KOPT-K1 (cell line): ENCODE data around the gene AMY2B.
"Not testable (repeated sequence)": the region's sequence is repeated elsewhere in the genome, so short reads cannot be mapped to it uniquely, and the experiment has no call there.

Experiments
- H3K27ac ChIP-seq: fragments of 200-600 bp; sonication (generic); 2 replicates; pipeline ENCODE4 v1.5.1; 2016; ENCODE audit warnings: antibody characterized with exemption, mild to moderate bottlenecking, low read depth, low read length; ENCODE audit not compliant: poor library complexity, severe bottlenecking
- H3K36me3 ChIP-seq: fragments of 200-600 bp; sonication (generic); 2 replicates; pipeline ENCODE4 v1.5.1; 2017; ENCODE audit warnings: antibody characterized with exemption, mild to moderate bottlenecking, low read length, moderate library complexity; ENCODE audit not compliant: insufficient read depth
- H3K9me3 ChIP-seq: fragments of 200-600 bp; sonication (generic); 2 replicates; pipeline ENCODE4 v1.5.1; 2017; ENCODE audit warnings: antibody characterized with exemption, low read length, mild to moderate bottlenecking; ENCODE audit not compliant: insufficient read depth, poor library complexity, severe bottlenecking

The AMY2B gene

GRCh38 chr1:103576065-103576464 lies 4.7 kb downstream of the AMY2B start:
- no peak overlapping the region for H3K27ac ChIP-seq
- no peaks in the 10 kb centered on the region for H3K36me3 ChIP-seq
- no peaks in the 10 kb centered on the region for H3K9me3 ChIP-seq

GRCh38 chr1:103576784-103577183 lies 5.4 kb downstream of the AMY2B start:
- not testable (repeated sequence) for H3K9me3 ChIP-seq, H3K36me3 ChIP-seq, H3K27ac ChIP-seq

GRCh38 chr1:103582464-103582863 lies 11.1 kb downstream of the AMY2B start:
- Histone ChIP-seq H3K9me3 (peaks cover 5% of the 10 kb centered on the region), H3K27ac (no peak overlapping the region), H3K36me3 (no peaks in the 10 kb centered on the region)

GRCh38 chr1:103583887-103584286 lies 12.5 kb downstream of the AMY2B start:
- peaks cover 17% of the 10 kb centered on the region for H3K9me3 ChIP-seq
- H3K36me3 ChIP-seq, result no peaks in the 10 kb centered on the region
- no peak overlapping the region for H3K27ac ChIP-seq

- H3K36me3 ChIP-seq, result no peaks in the 10 kb centered on the region
- peaks cover 24% of the 10 kb centered on the region for H3K9me3 ChIP-seq
- H3K27ac ChIP-seq, result no peak overlapping the region
Observed at GRCh38 chr1:103584537-103584936, 13.1 kb downstream of the AMY2B start.

- H3K9me3 ChIP-seq, H3K36me3 ChIP-seq, H3K27ac ChIP-seq: not testable (repeated sequence)
Observed at GRCh38 chr1:103602740-103603139, 31.4 kb downstream of the AMY2B start.

- Histone ChIP-seq H3K27ac (no peak overlapping the region), H3K36me3 (no peaks in the 10 kb centered on the region), H3K9me3 (no peaks in the 10 kb centered on the region)
Observed at GRCh38 chr1:103616362-103616761, 45.0 kb downstream of the AMY2B start.

GRCh38 chr1:103616994-103617477 lies 45.6 kb downstream of the AMY2B start, which contains the start of gene AMY2A:
Gene AMY2A (plus strand): TSS chr1:103617427. CDS start chr1:103617441, 14 bp downstream.
- not testable (repeated sequence) for H3K27ac ChIP-seq, H3K9me3 ChIP-seq

GRCh38 chr1:103627436-103627835 lies 56.0 kb downstream of the AMY2B start:
- H3K9me3 ChIP-seq, H3K27ac ChIP-seq, H3K36me3 ChIP-seq: not testable (repeated sequence)

More at GRCh38 chr1:103616994-103617477, 45.6 kb downstream of the AMY2B start, which contains the start of gene AMY2A:
- H3K36me3 ChIP-seq, result not testable (repeated sequence)
